ENCODE data around the gene SQSTM1. TPM values are rescaled to one million over a fixed set of nuclear protein-coding genes. Genes with fewer than 3 reads are reported as not detected.
A peak's percentile ranks its signal among the peaks of the same experiment; 100 is the strongest.

Gene SQSTM1
- total RNA-seq, 1 experiment from 2014 or later: 985 TPM

DNA sequence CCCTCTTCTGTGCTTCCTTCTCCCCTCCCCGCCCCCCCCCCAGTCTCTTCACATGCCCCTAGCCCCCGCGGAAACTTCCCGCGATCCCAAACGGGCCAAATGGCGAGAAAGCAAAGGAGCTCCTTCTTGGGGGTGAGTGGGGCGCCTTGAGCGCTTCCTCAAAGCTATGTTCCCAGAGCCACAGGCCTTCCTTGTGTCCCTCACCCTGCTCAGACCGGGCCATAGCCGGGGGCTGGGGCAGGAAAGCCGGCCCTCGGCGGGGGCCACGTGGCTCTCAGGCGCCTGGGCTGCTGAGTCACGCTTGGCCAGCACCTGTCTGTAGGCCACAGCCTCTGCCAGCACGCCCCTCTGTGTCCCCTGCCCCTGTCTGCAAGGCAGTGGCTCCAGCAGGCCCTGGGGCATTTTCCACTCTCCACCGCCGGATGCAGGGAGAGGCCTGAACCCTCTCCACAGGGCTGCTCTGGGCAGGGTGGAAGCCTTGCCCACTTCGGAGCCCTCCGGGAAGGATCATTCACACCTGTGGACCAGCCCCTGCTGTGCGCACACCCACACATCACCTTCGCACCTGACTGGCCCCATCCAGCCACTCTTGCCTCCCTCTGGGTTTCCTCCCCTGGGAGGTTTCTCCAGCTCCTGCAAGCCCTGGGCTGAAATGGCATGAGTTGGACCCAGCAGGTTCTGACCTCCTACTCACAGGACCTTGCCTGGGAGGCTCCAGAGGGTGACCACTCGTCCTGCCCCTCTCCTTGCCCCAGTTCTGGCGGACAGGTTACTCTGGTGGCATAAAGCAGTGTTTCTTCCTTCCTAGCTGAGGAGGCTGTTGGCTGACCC lies 1.2 kb upstream of the SQSTM1 start:
- ChIA-PET CTCF (interaction anchor here (1.2 kb wide), 1 partner anchor 57 kb away, joined by 3 read pairs; no protein-coding TSS in a partner anchor), POLR2A (interaction anchor here (0.6 to 1.0 kb wide), 3 partner anchors 8 to 17 kb away, joined by 3 to 17 read pairs (median 11); no protein-coding TSS in a partner anchor)
- in situ Hi-C loops (cut with HindIII; ENCODE audit: low pct_unique_long_range_greater_than_20kb, low sequenced_read_pairs) (no loop called here), intact Hi-C loops (cut with micrococcal nuclease; ENCODE audit: unreplicated experiment) (no loop called here)
- Histone ChIP-seq H3K27ac (ENCODE audit: low read length) (peak overlapping the region; percentile 99), H3K9me3 (ENCODE audit: control insufficient read depth, insufficient read depth, low read depth, low read length) (no peaks in the 10 kb centered on the region), H3K27me3 (ENCODE audit: control insufficient read depth, insufficient read depth, low read length) (no peaks in the 10 kb centered on the region), H3K4me3 (ENCODE audit: low read depth in 2 of 2, low read length in 2 of 2) (no peak overlapping the region), H3K4me1 (ENCODE audit: control insufficient read depth, insufficient read depth, low read length) (peaks cover 48% of the 10 kb centered on the region), H3K36me3 (ENCODE audit: control insufficient read depth, insufficient read depth, low read length) (peaks cover 5% of the 10 kb centered on the region; the same call in 1 of the 2 replicates)
- no TSS peak for BruUV-seq (replicated peaks)
- no peak for DNase-seq (ENCODE audit: low read depth, low spot score)
- TF ChIP-seq, protein P1, sequence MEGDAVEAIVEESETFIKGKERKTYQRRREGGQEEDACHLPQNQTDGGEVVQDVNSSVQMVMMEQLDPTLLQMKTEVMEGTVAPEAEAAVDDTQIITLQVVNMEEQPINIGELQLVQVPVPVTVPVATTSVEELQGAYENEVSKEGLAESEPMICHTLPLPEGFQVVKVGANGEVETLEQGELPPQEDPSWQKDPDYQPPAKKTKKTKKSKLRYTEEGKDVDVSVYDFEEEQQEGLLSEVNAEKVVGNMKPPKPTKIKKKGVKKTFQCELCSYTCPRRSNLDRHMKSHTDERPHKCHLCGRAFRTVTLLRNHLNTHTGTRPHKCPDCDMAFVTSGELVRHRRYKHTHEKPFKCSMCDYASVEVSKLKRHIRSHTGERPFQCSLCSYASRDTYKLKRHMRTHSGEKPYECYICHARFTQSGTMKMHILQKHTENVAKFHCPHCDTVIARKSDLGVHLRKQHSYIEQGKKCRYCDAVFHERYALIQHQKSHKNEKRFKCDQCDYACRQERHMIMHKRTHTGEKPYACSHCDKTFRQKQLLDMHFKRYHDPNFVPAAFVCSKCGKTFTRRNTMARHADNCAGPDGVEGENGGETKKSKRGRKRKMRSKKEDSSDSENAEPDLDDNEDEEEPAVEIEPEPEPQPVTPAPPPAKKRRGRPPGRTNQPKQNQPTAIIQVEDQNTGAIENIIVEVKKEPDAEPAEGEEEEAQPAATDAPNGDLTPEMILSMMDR (IDR thresholded peaks at IDR 0.05): no peak
- TF ChIP-seq SIN3A (IDR thresholded peaks at IDR 0.05; ENCODE audit: borderline replicate concordance, insufficient read depth, low read depth, low read length) (no peak), TCF7L2 (IDR thresholded peaks at IDR 0.05; ENCODE audit: low read depth, low read length) (no peak), POLR2AphosphoS5 (IDR thresholded peaks at IDR 0.05; ENCODE audit: low read depth, low read length) (no peak)
- TF ChIP-seq, protein P2, sequence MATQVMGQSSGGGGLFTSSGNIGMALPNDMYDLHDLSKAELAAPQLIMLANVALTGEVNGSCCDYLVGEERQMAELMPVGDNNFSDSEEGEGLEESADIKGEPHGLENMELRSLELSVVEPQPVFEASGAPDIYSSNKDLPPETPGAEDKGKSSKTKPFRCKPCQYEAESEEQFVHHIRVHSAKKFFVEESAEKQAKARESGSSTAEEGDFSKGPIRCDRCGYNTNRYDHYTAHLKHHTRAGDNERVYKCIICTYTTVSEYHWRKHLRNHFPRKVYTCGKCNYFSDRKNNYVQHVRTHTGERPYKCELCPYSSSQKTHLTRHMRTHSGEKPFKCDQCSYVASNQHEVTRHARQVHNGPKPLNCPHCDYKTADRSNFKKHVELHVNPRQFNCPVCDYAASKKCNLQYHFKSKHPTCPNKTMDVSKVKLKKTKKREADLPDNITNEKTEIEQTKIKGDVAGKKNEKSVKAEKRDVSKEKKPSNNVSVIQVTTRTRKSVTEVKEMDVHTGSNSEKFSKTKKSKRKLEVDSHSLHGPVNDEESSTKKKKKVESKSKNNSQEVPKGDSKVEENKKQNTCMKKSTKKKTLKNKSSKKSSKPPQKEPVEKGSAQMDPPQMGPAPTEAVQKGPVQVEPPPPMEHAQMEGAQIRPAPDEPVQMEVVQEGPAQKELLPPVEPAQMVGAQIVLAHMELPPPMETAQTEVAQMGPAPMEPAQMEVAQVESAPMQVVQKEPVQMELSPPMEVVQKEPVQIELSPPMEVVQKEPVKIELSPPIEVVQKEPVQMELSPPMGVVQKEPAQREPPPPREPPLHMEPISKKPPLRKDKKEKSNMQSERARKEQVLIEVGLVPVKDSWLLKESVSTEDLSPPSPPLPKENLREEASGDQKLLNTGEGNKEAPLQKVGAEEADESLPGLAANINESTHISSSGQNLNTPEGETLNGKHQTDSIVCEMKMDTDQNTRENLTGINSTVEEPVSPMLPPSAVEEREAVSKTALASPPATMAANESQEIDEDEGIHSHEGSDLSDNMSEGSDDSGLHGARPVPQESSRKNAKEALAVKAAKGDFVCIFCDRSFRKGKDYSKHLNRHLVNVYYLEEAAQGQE (IDR thresholded peaks at IDR 0.05; ENCODE audit: insufficient read depth in 1 of 2, low read depth in 2 of 2, low read length in 1 of 2): no peak
- ATAC-seq: peak; percentile 37

DNA sequence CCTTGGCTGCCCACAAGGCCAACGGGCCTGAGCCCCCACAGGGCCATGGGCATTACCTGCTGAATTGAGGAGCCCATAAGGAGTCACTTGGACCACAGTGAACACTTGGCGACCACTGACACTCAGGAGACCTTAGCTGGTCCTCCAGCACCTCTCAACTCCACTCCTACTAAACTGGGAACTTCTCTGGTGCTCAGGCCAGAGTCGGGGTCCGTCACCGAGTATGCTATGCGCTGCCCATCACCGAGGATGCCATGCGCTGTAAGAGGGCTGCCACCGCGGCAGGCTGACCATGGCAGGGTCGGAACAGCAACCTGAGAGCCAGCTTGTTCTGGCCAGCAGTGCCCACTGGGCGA lies 600 bp upstream of the SQSTM1 start:
- H3K27ac ChIP-seq (ENCODE audit: low read length): peak overlapping the region; percentile 99
- DNase-seq (ENCODE audit: low read depth, low spot score) (no peak), ATAC-seq (peak; percentile 7)
- ChIA-PET CTCF (interaction anchor here (1.2 kb wide), 1 partner anchor 57 kb away, joined by 3 read pairs; no protein-coding TSS in a partner anchor), POLR2A (interaction anchor here (0.6 kb wide), 1 partner anchor 30 kb away, joined by 7 read pairs; no protein-coding TSS in a partner anchor)
- in situ Hi-C loops (cut with HindIII; ENCODE audit: low pct_unique_long_range_greater_than_20kb, low sequenced_read_pairs): no loop called here
- peaks cover 8% of the 10 kb centered on the region for H3K36me3 ChIP-seq (ENCODE audit: control insufficient read depth, insufficient read depth, low read length)
- no peak for TF ChIP-seq POLR2AphosphoS5 (IDR thresholded peaks at IDR 0.05; ENCODE audit: low read depth, low read length)
- TF ChIP-seq, protein P2 (IDR thresholded peaks at IDR 0.05; ENCODE audit: insufficient read depth in 1 of 2, low read depth in 2 of 2, low read length in 1 of 2): no peak
- TF ChIP-seq TCF7L2 (IDR thresholded peaks at IDR 0.05; ENCODE audit: low read depth, low read length): no peak
- H3K4me1 ChIP-seq (ENCODE audit: control insufficient read depth, insufficient read depth, low read length): peaks cover 54% of the 10 kb centered on the region
- intact Hi-C loops (cut with micrococcal nuclease; ENCODE audit: unreplicated experiment): no loop called here
- H3K27me3 ChIP-seq (ENCODE audit: control insufficient read depth, insufficient read depth, low read length): no peaks in the 10 kb centered on the region
- no peaks in the 10 kb centered on the region for H3K9me3 ChIP-seq (ENCODE audit: control insufficient read depth, insufficient read depth, low read depth, low read length)
- BruUV-seq (replicated peaks): no TSS peak
- peak overlapping the region; percentile 39 to 95 for H3K4me3 ChIP-seq (ENCODE audit: low read depth in 2 of 2, low read length in 2 of 2)

Measured in Panc1 (cell line).